Measurements from ENCODE around the gene TH.

Gene TH

DNA sequence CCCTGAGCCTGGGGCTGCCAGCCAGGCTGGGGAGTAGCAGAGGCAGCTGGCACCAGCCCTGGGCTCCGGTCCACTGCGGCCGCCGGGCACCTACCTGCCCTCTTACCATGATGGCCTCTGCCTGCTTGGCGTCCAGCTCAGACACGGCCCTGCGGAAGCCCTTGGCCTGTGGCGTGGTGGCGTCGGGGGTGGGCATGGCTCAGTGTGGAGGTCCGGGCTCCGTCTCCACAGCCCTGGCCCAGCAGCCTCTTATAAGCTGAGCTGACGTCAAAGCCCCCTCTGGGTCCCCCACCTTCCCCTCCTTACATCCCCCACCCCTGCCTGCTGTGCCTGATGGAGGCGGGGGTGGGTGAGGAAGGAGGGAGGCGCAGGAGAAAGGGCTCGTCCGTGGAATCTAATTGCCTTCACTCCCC, at the start of gene TH:
TSS of gene TH (minus strand) at position 225 of the 413 bp plus-strand sequence. CDS start at position 196, 29 bp downstream.
- no peak for DNase-seq (ENCODE audit: low read depth in 2 of 2)

DNA sequence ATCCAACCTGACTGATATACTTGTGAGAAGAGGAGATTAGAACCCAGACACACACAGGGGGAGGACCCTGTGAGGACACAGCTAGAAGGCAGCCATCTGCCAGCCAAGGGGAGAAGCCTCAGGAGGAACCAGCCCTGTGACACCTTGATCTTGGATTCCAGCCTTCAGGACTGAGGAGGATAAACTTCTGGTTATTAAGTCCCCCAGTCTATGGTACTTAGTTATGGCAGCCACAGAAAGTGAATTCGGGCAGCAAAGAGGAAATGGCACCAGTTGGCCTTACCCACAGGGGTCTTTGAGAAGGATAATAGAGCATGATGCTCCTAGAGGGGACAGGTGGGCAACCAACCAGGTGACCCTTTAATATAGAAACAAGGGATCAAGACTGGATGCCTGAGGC, 49.4 kb upstream of the TH start:
- DNase-seq (ENCODE audit: low read depth in 2 of 2) = no peak

DNA sequence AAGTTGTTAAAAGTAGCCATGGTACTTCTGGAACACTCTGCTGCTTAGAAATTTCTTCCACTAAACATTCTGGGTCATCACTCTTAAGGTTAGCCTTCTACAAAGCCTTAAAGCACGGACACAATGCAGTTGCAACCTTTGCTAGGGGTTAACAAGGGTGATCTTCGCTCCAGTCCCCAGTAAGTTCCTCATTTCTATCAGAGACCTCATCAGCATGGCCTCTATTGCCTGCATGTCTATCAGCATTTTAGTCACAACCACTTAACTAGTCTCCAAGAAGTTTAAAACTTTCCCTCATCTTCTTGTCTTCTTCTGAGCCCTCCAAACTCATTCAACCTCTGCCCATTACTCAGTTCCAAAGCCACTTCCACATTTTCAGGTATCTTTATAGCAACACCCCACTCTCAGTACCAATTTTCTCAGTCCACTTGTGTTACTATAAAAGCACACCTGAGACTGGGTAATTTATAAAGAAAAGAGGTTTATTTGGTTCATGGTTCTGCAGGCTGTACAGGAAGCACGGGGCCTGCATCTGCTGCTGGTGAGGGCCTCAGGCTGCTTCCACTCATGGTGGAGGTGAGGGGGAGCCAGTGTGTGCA, 48.7 kb upstream of the TH start:
- no peak for DNase-seq (ENCODE audit: low read depth in 2 of 2)

DNA sequence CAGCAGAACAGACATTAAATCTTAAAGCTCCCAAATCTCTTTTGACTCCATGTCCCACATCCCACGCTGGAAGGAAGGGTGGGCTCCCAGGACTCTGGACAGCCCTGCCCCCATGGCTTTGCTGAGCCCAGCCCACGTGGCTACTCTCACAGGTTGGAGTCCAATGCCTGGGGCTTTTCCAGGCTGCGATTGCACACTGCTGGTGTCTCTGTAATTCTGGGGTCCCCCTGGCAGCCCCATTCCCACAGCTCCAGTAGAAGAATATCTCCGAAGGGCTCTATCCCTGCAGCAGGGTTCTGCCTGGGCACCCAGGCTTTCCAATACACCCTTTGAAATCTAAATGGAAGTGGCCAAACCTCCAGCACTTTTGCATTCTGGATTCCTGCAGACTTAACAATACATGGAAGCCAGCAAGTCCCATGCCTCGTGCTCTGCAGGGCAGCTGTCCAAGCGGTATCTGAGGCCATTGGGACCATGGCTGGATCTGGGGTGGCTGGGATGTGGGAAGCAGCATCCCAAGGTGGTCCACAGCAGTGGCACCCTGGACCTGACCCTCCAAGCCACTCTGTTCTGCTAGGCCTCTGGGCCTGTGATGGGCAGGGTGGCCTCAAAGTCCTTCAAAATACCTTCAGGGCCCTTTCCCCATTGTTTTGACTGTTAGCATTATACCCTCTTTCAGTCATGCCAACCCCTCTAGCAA, 47.9 kb upstream of the TH start:
- DNase-seq (ENCODE audit: low read depth in 2 of 2) = no peak

DNA sequence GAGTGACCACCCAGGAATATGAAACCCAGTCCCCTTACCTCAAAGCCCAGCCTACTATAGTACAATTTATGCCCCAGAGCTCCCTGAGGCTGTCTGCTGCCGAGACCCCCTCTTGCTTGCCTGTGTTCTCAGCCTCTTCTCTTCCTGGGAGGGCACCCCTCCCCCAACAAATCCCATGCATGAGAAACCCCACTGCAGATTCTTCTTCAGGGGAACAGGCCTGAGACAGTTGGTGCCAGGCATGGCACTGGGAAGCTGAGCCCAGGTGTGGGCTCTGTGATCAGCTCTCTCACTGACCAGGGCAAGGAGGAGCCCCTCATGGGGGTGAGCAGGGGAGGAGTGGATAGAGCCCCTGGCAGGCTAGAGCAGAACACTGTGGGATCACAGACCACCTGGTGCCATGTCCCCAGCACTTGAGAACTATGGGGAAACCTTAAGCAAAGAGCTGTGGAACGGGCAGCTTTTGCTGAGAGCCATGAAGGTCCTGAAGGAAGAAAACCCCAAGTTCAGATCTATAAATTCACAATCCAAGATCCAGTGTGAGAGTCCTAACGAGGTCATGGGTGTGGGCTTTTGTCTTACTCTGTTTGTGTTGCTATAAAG, 46.5 kb upstream of the TH start:
- DNase-seq (ENCODE audit: low read depth in 2 of 2) = no peak

DNA sequence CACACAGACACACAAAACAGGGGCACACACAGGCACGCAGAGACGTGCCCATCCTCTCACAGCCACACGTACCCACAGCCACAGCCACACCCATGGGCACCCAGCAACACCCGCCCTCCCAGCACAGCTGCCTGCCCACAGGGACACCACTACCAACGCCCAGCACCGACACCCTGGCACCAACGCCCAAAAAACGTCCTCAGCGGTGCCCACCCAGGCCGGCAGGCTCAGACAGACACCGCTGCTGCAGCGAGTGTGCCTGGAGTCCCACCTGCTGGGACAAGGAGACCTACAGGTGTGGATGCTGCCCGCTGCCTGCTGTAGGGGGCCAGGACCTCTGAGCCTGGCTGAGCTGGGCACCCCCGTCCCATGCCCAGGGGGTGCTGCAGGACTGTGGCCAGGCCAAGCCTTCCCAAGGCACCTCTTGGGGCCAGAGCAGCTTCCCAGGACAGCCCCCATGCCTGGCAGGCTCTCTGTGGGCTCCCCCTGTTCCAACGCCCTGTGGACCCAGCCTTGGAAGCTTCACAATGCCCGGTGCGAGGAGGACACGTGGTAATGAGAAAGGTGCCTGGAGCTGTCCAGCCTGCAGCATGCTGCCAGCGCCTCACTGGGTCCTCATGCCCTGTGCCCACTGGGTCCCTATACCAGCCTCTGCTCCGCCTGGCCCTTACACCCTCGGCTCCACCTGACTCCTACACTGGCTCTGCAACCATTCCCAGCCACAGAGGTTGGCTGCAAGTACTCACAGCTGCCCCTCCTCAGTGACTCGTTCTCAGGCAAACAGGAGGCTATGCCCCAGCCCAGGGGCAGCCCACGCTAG, 45.8 kb upstream of the TH start:
- DNase-seq (ENCODE audit: low read depth in 2 of 2) = no peak

DNA sequence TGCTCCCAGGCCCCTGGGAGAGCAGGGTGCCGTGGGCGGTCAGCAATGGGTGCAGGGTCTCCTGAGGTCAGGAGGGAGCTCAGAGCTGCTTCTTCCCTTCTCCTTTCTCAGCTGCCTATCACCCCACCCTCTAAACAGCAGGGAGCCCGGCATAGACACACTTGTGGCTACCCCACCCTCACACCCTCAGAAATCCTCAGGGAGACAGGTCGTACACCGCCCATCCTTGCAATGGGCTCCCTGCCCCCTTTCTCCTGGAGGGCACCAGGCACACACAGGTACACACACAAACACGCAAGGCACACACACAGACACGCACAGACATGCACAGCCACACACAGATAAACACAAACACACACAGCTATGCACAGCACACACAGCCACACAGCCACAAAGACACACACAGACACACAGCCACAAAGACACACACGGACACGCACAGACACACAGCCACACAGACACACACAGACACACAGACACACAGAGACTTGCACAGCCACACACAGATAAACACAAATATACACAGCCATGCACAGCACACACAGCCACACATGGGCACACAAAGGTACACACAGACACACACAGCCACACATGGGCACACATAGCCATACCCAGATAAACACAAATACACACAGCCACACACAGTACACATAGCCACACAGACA, 44.9 kb upstream of the TH start:
- DNase-seq (ENCODE audit: low read depth in 2 of 2) = no peak

DNA sequence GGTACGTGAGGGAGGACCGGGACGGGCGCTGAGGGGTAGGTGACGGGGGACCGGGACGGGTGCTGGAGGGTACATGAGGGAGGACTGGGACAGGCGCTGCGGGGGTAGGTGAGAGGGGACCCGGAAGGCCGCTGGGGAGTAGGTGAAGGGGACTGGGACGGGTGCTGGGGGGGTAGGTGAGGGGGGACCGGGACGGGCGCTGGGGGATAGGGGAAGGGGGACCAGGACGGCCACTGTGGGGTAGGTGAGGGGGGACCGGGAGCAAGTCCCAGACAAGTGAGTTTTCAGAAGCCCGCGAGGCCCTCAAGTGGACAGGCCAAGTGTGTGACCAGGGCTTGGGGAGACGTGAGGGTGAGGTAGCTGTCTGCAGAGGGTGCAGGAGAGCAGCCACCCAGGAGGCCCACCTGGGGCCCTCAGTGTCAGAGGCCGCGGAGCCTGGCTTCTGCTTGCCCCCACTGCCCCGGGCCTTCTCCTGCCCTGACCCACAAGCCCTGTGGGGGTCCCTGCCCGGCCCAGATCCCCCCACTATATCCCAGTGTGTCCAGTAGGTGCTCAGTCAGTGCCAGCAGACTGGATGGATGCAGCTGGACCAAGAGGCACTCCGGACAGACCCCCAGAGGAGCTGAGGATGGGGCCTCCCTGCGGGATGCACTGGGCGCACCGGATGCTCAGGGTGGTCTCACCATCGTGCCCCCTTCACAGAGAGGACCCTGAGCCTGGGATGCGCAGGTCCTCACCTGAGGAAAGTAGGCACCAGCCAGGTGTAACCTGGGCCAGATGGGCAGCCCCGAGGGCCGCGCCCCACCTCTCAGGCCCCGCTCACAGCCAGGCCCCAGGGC, 44.2 kb upstream of the TH start:
- no peak for DNase-seq (ENCODE audit: low read depth in 2 of 2)

DNA sequence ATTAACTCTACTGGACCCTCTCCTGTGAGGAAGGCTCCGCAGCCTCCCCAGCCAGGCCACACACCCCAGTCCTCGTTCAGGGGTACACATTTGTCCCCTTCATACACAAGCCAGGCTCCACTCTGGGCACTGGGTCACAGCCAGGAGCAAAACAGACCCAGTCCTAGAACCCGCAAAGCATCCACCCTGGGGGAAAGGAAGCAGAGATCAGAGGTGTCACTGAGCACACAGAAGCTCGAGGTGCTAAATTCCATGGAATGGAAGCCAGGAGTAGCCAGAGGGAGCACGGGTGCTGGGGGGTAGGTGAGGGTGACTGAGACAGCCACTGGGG, 43.6 kb upstream of the TH start:
- no peak for DNase-seq (ENCODE audit: low read depth in 2 of 2)

DNA sequence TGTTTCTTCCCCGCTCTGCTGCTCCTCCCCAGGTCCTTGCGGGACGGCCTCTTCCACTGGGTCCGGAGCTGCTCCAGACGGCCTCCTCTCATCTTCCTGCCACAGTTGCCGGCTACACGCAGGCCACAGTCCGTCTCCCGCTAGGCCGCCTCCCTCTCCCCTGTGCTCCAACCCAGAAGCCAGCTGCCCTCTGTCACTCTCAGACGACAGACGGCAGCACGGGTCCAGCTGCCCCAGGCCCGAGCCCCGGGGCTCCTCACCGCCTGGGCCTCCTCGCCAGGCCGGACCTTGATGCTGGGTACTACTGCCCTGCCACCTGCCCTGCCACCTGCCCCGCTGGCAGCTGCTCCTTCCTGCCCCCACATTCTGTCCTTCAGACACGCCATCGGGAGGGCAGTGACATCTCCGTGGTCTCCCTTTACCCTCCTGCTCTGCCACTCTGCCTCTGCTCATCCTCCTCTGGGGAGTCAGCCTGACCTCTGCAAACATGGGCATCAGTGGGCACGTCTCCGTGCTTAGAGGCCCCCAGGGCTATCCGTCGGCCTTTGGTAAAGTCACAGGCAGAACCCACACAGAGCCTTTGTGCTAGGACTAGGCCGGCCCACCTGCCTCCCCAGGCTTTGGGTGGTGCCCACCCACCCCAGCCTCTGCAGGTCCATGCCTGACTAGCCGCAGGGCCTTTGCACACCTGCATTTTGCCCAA, 43.1 kb upstream of the TH start:
- no peak for DNase-seq (ENCODE audit: low read depth in 2 of 2)

DNA sequence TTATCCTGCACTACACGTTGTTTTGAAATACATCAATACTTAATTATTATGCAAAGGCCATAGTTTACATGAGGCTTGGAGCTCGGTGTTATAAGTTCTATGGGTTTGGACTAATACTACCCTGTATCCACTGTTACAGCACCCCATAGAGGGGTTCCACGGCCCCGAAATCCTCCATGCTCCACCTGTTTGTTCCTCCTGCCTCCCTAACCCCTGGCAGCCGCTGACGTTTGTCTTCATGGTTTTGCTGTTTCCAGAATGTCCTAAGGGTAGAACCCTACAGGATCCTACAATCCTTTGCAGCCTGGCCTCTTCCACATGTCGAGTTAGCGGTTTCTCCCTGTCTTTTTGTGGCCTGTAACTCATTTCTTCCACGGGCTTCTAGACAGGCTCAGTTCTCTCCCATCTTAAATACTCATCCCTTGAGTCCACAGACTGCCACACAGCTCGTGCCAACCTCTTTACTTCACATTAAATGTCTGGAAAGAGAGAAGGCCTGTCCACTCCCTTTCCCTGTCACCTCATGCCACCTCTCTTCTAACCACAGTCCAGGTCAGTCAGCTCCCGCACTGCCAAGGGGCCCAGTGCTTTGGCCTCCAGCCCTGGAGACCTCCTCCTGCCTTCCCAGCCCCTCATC, 42.4 kb upstream of the TH start:
- DNase-seq (ENCODE audit: low read depth in 2 of 2) = no peak

DNA sequence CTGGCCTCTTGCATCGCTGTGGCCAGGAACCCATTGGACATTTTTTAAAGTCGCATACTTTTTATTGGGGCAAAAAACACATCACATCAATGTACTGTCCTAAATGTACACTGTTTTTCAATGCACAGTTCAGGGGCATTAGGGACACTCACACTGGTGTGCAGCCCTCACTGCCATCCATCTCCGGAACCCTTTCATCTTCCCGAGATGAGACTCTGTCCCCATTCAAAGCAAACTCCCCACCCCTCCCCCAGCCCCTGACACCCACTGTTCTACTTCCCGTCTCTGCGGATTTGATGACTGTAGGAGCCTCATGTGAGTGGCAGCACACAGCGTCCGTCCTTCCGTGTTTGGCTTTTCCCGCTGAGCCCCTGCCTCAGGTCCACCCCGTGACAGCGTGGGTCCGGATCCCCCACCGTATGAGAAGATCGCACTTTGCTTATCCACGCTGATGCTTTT, 41.8 kb upstream of the TH start:
- peak in 1 of 2 donors; percentile 43 for DNase-seq (ENCODE audit: low read depth in 2 of 2)

DNA sequence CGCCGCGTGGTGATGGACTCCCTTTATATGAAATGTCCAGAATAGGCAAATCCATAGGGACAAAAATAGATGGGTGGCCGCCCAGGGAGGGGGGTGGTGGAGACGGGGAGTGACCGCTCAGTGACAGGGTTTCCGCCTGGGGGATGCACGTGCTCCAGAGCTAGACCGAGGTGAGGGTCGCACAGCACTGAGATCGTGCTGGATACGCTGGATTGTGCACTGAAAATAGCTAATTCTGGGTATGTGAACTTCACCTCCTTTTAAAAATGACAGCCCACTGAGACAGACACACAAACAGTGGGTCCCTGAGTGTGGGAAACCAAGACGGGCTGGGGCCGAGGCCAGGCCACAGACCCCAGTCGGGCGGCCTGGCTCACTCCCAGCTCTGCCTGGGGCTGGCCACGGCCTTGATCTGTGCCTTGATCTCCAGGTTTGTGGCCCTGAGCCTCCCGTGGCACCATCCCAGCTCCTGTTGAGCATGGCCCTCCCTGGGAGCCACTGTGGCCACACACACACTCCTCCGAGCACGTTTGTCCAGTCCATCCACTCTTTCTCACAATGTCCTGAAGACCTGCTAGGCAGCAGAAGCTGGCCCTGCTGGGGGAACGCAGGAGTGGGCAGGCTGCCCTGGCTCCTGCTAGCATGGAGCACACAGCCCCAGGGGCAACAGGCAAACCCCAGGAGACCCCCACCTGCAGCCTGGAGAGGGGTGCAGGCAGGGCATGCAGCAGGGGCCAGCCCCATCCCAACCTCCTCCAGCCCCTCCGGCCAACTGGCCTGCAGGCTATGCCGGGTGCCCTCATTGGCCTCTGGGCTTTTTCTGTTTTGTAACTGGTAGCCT, 41.0 kb upstream of the TH start:
- no peak for DNase-seq (ENCODE audit: low read depth in 2 of 2)

DNA sequence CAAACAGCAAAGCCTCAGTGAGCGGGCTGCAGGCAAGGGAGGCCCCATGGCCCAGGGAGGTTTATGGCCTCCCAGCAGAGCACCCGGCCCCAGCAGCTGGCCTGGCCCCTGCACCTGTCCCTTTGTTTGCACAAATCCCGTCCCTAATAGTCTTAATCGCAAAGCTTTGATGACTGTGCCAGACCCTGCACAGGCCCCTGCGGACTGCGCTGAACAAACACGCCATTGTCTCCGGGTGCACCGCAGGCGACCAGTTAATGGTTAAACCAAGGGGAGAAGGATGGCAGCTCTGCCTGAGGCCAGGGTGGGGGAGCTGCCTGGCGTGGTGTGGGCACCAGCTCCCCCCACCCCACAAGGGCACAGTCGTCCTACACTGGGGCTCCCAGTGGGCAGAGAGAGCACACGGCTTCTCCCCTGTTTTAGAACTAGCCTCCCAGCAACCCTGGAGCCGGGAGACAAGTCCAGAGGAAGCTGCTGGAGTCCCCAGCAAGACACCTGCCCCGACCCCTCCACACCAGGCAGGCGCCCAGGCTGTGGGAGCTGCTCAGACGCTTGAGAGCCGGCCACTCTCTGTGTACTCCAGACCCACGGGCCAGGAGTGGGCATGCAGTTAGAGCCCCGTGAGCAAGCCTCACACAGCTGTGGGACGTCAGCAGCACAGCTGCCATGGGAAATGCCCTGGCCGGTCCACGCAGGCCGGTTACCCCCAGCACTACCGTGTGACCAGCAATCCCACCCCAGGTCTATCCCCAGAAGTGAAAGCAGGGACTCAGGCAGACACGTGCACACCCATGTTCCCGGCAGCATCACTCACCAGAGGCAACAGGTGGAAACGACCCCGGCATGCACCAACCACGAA, 39.7 kb upstream of the TH start:
- DNase-seq (ENCODE audit: low read depth in 2 of 2) = no peak

DNA sequence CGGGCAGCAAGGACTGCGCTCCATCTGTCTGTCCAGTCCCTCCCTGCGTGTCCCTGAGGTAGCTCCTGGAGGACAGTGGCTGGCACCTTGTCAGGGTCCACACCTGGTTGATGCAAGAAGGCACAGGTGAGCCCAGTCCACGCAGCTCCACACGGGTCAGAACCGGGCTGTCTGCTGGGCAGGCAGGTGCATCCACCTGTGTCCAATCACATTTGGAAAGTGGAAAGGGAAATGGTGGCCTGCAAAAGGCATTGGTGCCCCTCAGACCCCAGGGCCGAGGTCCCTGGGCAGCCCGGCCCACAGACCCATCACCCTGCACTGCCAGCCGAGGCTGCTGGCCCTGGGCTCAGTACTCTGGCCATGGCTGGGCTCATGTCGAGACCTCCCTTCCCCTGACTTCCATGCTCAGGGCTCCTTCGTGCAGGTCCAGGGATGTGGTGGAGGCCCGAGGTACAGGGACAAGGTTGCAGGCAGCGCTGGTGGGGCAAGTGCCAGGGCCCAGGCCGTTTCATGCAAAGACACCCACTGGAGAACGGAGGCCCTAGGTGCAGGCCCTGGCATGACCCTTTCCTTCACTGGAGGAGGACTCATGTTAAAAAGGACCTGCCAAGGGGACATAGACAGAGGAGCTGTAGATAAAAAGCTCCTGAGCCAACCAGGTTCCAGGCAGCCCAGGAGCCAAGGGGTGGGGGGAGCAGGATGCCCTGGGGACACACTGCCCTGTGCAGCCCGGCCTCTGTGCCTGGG, 38.9 kb upstream of the TH start:
- no peak for DNase-seq (ENCODE audit: low read depth in 2 of 2)

DNA sequence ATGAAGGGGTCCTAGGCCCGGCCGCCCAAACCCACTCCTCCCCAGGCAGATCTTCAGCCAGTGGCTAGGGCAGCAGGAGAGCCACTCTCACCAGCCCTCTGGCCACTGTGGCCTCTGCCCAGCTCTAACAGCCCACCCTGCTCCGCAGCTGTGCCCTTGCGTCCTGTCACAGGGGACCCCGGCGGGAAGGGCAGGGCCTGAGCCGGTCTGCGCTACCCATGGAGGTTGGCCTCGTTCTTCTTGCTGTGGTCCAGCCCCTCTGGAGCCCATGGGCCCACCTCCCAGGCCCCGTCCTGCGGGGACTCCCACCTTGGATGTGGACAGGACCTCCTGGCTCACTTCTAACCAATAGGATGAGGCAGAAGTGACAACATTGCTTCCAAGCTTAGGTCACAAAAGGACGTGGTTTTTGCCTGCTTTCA, 38.3 kb upstream of the TH start:
- no peak for DNase-seq (ENCODE audit: low read depth in 2 of 2)

DNA sequence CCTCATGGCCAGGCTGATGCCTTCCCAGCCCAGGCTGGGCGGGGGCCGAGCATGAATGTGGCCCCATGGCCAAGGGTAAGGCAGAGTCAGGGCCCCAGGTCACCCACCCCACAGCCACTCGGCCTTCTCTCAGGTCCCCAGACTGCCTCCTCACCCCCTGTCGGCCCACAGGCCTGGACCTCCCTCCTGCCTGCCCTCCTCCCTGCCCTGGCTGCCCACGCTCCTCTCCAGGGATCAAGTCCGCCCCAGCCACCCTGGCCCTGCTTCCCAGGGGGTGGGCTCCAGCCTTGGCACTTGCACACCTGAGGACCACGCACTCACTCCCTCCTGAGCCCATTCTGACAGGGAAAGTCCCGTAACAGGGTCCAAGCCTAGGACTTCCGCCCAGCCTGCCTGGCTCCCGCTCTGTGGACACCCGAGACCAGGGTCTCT, 37.8 kb upstream of the TH start:
- DNase-seq (ENCODE audit: low read depth in 2 of 2) = no peak
